GM19240 (cell line): ENCODE results near the gene MICOS13.

Experiments used
- DNase-seq: peaks from one replicate; pipeline ENCODE4 v3.0.0; 2011; ENCODE audit warnings: low spot score; ENCODE audit not compliant: insufficient read length

The MICOS13 gene

GRCh38 chr19:5687360-5688198, 7.3 kb upstream of the MICOS13 start:
- no peak for DNase-seq

- DNase-seq = peak; percentile 90
These were observed 6.5 kb upstream of the MICOS13 start for GRCh38 chr19:5686647-5687359.

- DNase-seq = no peak
These were observed 6.0 kb upstream of the MICOS13 start for GRCh38 chr19:5686326-5686646.

GRCh38 chr19:5684694-5685430, 4.5 kb upstream of the MICOS13 start:
- no peak for DNase-seq

GRCh38 chr19:5683177-5683886, 3.0 kb upstream of the MICOS13 start:
- DNase-seq = no peak

GRCh38 chr19:5682107-5682482, 1.8 kb upstream of the MICOS13 start:
- DNase-seq = no peak

- DNase-seq = no peak
These were observed 1.2 kb upstream of the MICOS13 start for GRCh38 chr19:5681391-5682106.

- DNase-seq = no peak
These were observed 256 bp downstream of the MICOS13 start for GRCh38 chr19:5680084-5680436.

GRCh38 chr19:5679289-5680083, 830 bp downstream of the MICOS13 start:
- no peak for DNase-seq

GRCh38 chr19:5678071-5678718, 2.1 kb downstream of the MICOS13 start:
- DNase-seq = no peak

GRCh38 chr19:5677580-5677979, 2.7 kb downstream of the MICOS13 start:
- DNase-seq = no peak

- DNase-seq = no peak
These were observed 3.2 kb downstream of the MICOS13 start for GRCh38 chr19:5677136-5677535.

GRCh38 chr19:5676772-5677105, 3.6 kb downstream of the MICOS13 start:
- DNase-seq = no peak

- no peak for DNase-seq
These were observed 4.1 kb downstream of the MICOS13 start for GRCh38 chr19:5676105-5676771.

- DNase-seq = no peak
These were observed 5.6 kb downstream of the MICOS13 start for GRCh38 chr19:5674714-5675113.

- no peak for DNase-seq
These were observed 6.6 kb downstream of the MICOS13 start for GRCh38 chr19:5673752-5674151.

GRCh38 chr19:5672708-5673459, 7.4 kb downstream of the MICOS13 start:
- no peak for DNase-seq

- no peak for DNase-seq
These were observed 8.7 kb downstream of the MICOS13 start for GRCh38 chr19:5671600-5671999.

- no peak for DNase-seq
These were observed 11.1 kb downstream of the MICOS13 start for GRCh38 chr19:5669212-5669611.
